Spinal cord (tissue), 10 donors: Measurements from ENCODE around the gene ASS1. TPM values are rescaled to one million over a fixed set of nuclear protein-coding genes. Genes with fewer than 3 reads are reported as not detected.

Experiments
- DNase-seq, 6 donors: peaks; one replicate each; pipeline versions ENCODE4 v3.0.0 to v3.0.0-alpha.2; 2013 to 2015; ENCODE audit warnings: low spot score in 6 of 6, low read depth in 4 of 6
- H3K27ac ChIP-seq: one replicate; pipeline ENCODE4 v1.5.1; 2013; ENCODE audit warnings: low read depth, low read length, control low read depth
- H3K27me3 ChIP-seq: one replicate; pipeline ENCODE4 v1.6.1; 2013; ENCODE audit warnings: low read length; ENCODE audit not compliant: control insufficient read depth, insufficient read depth
- H3K36me3 ChIP-seq: one replicate; pipeline ENCODE4 v1.6.1; 2013; ENCODE audit warnings: low read length; ENCODE audit not compliant: control insufficient read depth, insufficient read depth
- H3K4me1 ChIP-seq: one replicate; pipeline ENCODE4 v1.6.1; 2013; ENCODE audit warnings: low read length; ENCODE audit not compliant: control insufficient read depth, insufficient read depth
- H3K4me3 ChIP-seq: one replicate; pipeline ENCODE4 v1.5.1; 2013; ENCODE audit warnings: low read depth, low read length, control low read depth
- H3K9me3 ChIP-seq: one replicate; pipeline ENCODE4 v1.6.1; 2013; ENCODE audit warnings: low read length; ENCODE audit not compliant: control insufficient read depth, insufficient read depth
- whole genome bisulfite sequencing: methylation state at CpG from one replicate; pipeline ENCODE4 v1.1.5; 2013; ENCODE audit warnings: missing lambda C conversion rate; ENCODE audit not compliant: insufficient coverage; 5-methylcytosine and 5-hydroxymethylcytosine counted together
- polyA plus RNA-seq, 2 donors: library from polyadenylated mRNA; unstranded; fragments of 120-200 nt; gene quantifications; one replicate each; pipeline ENCODE4 v1.2.1, GENCODE V29; 2013; ENCODE audit not compliant: insufficient read length in 2 of 2
- total RNA-seq, 2 donors: library from RNA; depleted of rRNA in 1 of 2; stranded (reverse); fragments of 120-200 nt in 1 of 2; fragments of >200 nt in 1 of 2; gene quantifications; one replicate each; pipeline versions ENCODE4 v1.2.3 to v1.2.4, GENCODE V29; 2013 to 2014
- donor health status: healthy.

The ASS1 gene
- total and polyA plus RNA-seq, 4 donors, result 40.2 to 234 (median 62.9) TPM

DNA sequence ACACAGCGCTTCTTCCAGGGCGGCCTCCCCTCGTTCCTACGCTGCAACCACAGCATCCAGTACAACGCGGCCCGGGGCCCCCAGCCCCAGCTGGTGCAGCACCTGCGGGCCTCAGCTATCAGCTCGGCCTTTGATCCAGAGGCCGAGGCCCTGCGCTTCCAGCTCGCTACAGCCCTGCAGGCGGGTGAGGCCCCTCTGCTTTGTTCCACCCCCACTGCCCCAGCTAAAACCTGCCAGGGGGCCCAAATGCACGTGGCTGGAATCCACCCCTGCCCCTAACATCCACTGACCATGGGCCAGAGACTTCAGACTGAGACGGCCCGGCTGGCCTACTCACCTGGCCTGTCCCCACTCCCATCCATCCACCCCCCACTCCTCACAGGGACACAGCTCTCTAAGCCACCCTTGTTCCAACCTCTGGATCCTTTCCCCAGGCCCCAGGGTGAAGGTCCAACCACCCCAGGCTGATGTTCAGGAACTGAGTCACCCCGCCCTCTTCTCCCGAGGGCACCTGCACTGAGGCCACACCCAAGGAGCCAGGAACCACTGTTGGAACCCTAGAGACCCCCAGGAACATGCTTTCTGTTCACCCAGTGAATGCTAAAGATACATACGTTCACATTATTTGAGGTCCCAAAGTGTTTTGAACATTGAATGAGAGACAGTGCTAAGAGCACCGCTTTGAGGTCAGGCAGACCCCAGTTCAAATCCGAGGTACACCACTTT, 18.9 kb upstream of the ASS1 start:
- Histone ChIP-seq H3K27ac (no peak overlapping the region), H3K4me3 (no peak overlapping the region), H3K27me3 (peaks cover 2% of the 10 kb centered on the region), H3K36me3 (peaks cover 14% of the 10 kb centered on the region), H3K4me1 (peaks cover 32% of the 10 kb centered on the region), H3K9me3 (no peaks in the 10 kb centered on the region)
- 78% methylated on average over 21 of the region's 21 CpGs for WGBS
- no peak for DNase-seq

DNA sequence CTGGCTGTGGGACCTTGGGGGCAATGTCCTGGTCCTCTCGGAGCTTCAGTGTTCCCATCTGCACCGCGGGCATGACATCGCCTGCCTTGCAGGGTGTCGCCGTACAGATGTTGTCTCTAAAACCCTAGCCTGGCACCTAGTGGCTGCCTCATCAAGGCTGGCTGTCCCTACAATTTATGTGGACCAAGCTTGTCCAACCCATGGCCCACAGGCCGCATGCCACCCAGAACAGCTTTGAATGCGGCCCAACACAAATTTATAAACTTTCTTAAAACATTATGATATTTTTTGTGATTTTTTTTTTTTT, 18.3 kb upstream of the ASS1 start:
- 71% methylated on average over 6 of the region's 8 CpGs for WGBS
- no peak overlapping the region for H3K4me3 ChIP-seq
- DNase-seq, result peak in 1 of 6 donors; percentile 10
- H3K27me3 ChIP-seq, result peaks cover 2% of the 10 kb centered on the region
- H3K4me1 ChIP-seq, result peaks cover 28% of the 10 kb centered on the region
- peaks cover 16% of the 10 kb centered on the region for H3K36me3 ChIP-seq
- no peak overlapping the region for H3K27ac ChIP-seq
- no peaks in the 10 kb centered on the region for H3K9me3 ChIP-seq

DNA sequence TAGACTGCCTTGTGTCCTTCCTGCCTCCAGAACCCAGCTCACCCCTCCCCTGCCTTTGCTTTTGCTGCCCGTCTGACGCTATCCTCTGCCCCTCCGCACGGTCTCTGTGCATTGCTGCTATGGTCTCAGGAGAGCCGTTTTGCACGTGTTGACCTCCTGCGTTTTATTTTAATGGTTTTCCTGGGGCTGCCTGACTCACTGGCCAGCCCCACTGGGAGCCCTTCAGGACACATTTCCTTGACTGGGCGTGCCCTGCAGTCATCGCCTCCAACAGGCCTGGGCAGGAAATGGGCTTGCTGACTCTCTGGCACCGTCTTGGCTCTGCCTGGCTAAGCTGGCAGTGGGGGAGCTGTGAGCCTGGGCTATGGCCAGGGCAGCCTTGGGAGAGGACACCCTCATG, 17.9 kb upstream of the ASS1 start:
- no peaks in the 10 kb centered on the region for H3K9me3 ChIP-seq
- WGBS, result 65% methylated on average over 10 of the region's 10 CpGs
- H3K4me1 ChIP-seq, result peaks cover 24% of the 10 kb centered on the region
- DNase-seq, result no peak
- peaks cover 17% of the 10 kb centered on the region for H3K36me3 ChIP-seq
- no peak overlapping the region for H3K4me3 ChIP-seq
- peaks cover 5% of the 10 kb centered on the region for H3K27me3 ChIP-seq
- no peak overlapping the region for H3K27ac ChIP-seq

GRCh38 chr9:130427326-130427725, 17.4 kb upstream of the ASS1 start:
- Histone ChIP-seq H3K9me3 (no peaks in the 10 kb centered on the region), H3K36me3 (peaks cover 19% of the 10 kb centered on the region), H3K27me3 (peaks cover 10% of the 10 kb centered on the region), H3K4me1 (peaks cover 19% of the 10 kb centered on the region), H3K4me3 (no peak overlapping the region), H3K27ac (no peak overlapping the region)
- 82% methylated on average over 11 of the region's 12 CpGs for WGBS
- no peak for DNase-seq

GRCh38 chr9:130428086-130428665, 16.6 kb upstream of the ASS1 start:
- no peak for DNase-seq
- H3K36me3 ChIP-seq, result peaks cover 19% of the 10 kb centered on the region
- 84% methylated on average over 20 of the region's 20 CpGs for WGBS
- no peak overlapping the region for H3K27ac ChIP-seq
- no peaks in the 10 kb centered on the region for H3K9me3 ChIP-seq
- H3K27me3 ChIP-seq, result peaks cover 18% of the 10 kb centered on the region
- peaks cover 16% of the 10 kb centered on the region for H3K4me1 ChIP-seq
- H3K4me3 ChIP-seq, result no peak overlapping the region

- Histone ChIP-seq H3K9me3 (no peaks in the 10 kb centered on the region), H3K27me3 (peaks cover 28% of the 10 kb centered on the region), H3K36me3 (peaks cover 19% of the 10 kb centered on the region), H3K4me3 (no peak overlapping the region), H3K27ac (no peak overlapping the region), H3K4me1 (peaks cover 18% of the 10 kb centered on the region)
- no peak for DNase-seq
- WGBS, result 64% methylated on average over 12 of the region's 13 CpGs
These were observed 15.4 kb upstream of the ASS1 start for GRCh38 chr9:130429381-130429780.

DNA sequence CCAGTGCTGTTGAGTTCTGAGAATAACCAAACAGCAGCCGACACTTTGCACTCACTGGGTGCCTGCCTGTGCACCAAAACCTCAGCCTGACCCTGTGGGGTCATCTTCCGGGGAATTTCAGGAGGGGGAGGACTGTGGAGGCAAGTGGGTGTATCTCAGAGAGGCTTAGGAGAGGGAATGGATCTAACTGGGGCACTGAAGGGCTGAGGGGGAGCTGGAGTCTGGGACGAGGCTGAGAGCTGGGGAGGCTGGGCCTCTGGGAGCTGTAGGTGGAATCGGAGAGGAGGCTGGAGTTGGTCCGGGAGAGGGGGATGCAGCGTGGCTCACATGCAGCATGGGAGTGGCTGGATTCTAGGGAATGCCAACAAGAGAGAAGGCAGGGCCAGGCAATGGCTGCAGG, 14.9 kb upstream of the ASS1 start:
- H3K9me3 ChIP-seq, result no peaks in the 10 kb centered on the region

GRCh38 chr9:130430232-130430631, 14.5 kb upstream of the ASS1 start:
- 96% methylated on average over 18 of the region's 18 CpGs for WGBS
- H3K36me3 ChIP-seq, result peaks cover 19% of the 10 kb centered on the region
- H3K9me3 ChIP-seq, result no peaks in the 10 kb centered on the region
- H3K4me1 ChIP-seq, result peaks cover 18% of the 10 kb centered on the region
- no peak for DNase-seq
- no peak overlapping the region for H3K4me3 ChIP-seq
- H3K27me3 ChIP-seq, result peaks cover 28% of the 10 kb centered on the region
- H3K27ac ChIP-seq, result no peak overlapping the region

More for the DNA sequence above, 14.9 kb upstream of the ASS1 start:
- Histone ChIP-seq H3K4me1 (peaks cover 18% of the 10 kb centered on the region), H3K36me3 (peaks cover 19% of the 10 kb centered on the region), H3K27ac (no peak overlapping the region), H3K4me3 (no peak overlapping the region), H3K27me3 (peaks cover 28% of the 10 kb centered on the region)
- WGBS, result 91% methylated on average over 6 of the region's 6 CpGs
- no peak for DNase-seq

- Histone ChIP-seq H3K36me3 (peaks cover 16% of the 10 kb centered on the region), H3K27me3 (peaks cover 25% of the 10 kb centered on the region), H3K4me3 (no peak overlapping the region), H3K4me1 (peaks cover 18% of the 10 kb centered on the region), H3K9me3 (no peaks in the 10 kb centered on the region), H3K27ac (no peak overlapping the region)
- DNase-seq, result no peak
- 95% methylated on average over 13 of the region's 22 CpGs for WGBS
These were observed 13.8 kb upstream of the ASS1 start for GRCh38 chr9:130430734-130431535.
